AG09309 (cell line): ENCODE results near the gene CACNA1I.

Experiments
- DNase-seq: peaks from one replicate; pipeline ENCODE4 v3.0.0-alpha.2; 2010; ENCODE audit warnings: low read depth
- H3K4me3 ChIP-seq: 2 replicates; pipeline ENCODE4 v1.5.1; 2011; ENCODE audit warnings: mild to moderate bottlenecking, low read depth, low read length, moderate library complexity; ENCODE audit not compliant: control insufficient read depth
- CTCF ChIP-seq: IDR thresholded peaks from 2 replicates; pipeline ENCODE4 v1.5.1; 2011; ENCODE audit warnings: mild to moderate bottlenecking, low read depth, low read length, inconsistent platforms; ENCODE audit not compliant: insufficient read depth, control insufficient read depth; ENCODE audit errors: missing control alignments

The CACNA1I gene

GRCh38 chr22:39722501-39722900 is 151.9 kb downstream of the CACNA1I start:
- TF ChIP-seq CTCF = no peak
- DNase-seq = no peak
- no peak overlapping the region for H3K4me3 ChIP-seq

- TF ChIP-seq CTCF = no peak
- no peak overlapping the region for H3K4me3 ChIP-seq
- DNase-seq = no peak
Measured at GRCh38 chr22:39723463-39723862, 152.9 kb downstream of the CACNA1I start.

GRCh38 chr22:39723899-39724351 is 153.4 kb downstream of the CACNA1I start:
- no peak overlapping the region for H3K4me3 ChIP-seq
- no peak for DNase-seq

GRCh38 chr22:39724390-39724789 is 153.8 kb downstream of the CACNA1I start:
- no peak overlapping the region for H3K4me3 ChIP-seq
- TF ChIP-seq CTCF = no peak
- DNase-seq = no peak

More at GRCh38 chr22:39723899-39724351, 153.4 kb downstream of the CACNA1I start:
- no peak for TF ChIP-seq CTCF

GRCh38 chr22:39724857-39725256 is 154.3 kb downstream of the CACNA1I start:
- TF ChIP-seq CTCF = no peak
- no peak overlapping the region for H3K4me3 ChIP-seq
- DNase-seq = no peak

- H3K4me3 ChIP-seq = no peak overlapping the region
- no peak for DNase-seq
- TF ChIP-seq CTCF = no peak
Measured at GRCh38 chr22:39725351-39726035, 154.9 kb downstream of the CACNA1I start.
